ENCODE measurements around the gene NOC2L. TPM values are rescaled to one million over a fixed set of nuclear protein-coding genes. Genes with fewer than 3 reads are reported as not detected.
"Not testable (repeated sequence)": the region's sequence is repeated elsewhere in the genome, so short reads cannot be mapped to it uniquely, and the experiment has no call there.

The NOC2L gene
- total and polyA plus RNA-seq, 7 experiments from 2014 or later: 46.6 to 88.3 (median 67.9) TPM

DNA sequence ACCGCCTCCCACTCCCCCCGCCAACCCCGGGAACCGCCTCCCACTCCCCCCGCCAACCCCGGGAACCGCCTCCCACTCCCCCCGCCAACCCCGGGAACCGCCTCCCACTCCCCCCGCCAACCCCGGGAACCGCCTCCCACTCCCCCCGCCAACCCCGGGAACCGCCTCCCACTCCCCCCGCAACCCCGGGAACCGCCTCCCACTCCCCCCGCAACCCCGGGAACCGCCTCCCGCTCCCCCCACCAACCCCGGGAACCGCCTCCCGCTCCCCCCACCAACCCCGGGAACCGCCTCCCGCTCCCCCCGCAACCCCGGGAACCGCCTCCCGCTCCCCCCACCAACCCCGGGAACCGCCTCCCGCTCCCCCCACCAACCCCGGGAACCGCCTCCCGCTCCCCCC is 17.7 kb upstream of the NOC2L start:
- H3K9me3 Mint-ChIP-seq; H3K4me1 Mint-ChIP-seq; H3K27ac ChIP-seq (ENCODE audit: low read depth, low read length); H3K27me3 ChIP-seq (ENCODE audit: control insufficient read depth in 2 of 2, insufficient read depth in 2 of 2, low read length in 2 of 2); H3K27ac Mint-ChIP-seq; H3K9me3 ChIP-seq (ENCODE audit: control insufficient read depth in 2 of 3, low read length in 3 of 3); H3K4me3 Mint-ChIP-seq; H3K36me3 Mint-ChIP-seq; ATAC-seq; H3K36me3 ChIP-seq (ENCODE audit: control insufficient read depth in 2 of 3, insufficient read depth in 3 of 3, low read length in 3 of 3); H3K4me3 ChIP-seq (ENCODE audit: low read length): not testable (repeated sequence)
- DNase-seq: peak in 1 of 9 donors; percentile 6
- ChIA-PET CTCF (interaction anchor here (1.1 to 1.9 kb wide), 3 partner anchors 10 to 107 kb away, joined by 5 to 17 read pairs (median 8); partner anchors contain the start of gene PLEKHN1), POLR2A (interaction anchor here (0.8 kb wide), 1 partner anchor 63 kb away, joined by 3 read pairs; no protein-coding TSS in a partner anchor)
- intact Hi-C loops (cut with micrococcal nuclease): loop anchor here (1.0 to 2.0 kb wide), 4 partner anchors 16 to 108 kb away; partner anchors contain the start of gene KLHL17 (in 1 of the 2)
- peaks cover 0 to 10% of the 10 kb centered on the region in 2 donors for H3K4me1 ChIP-seq (ENCODE audit: control insufficient read depth in 2 of 2, insufficient read depth in 2 of 2, low read length in 2 of 2)
- H3K27me3 Mint-ChIP-seq: peaks cover 0 to 16% (median 9%) of the 10 kb centered on the region in 5 donors

DNA sequence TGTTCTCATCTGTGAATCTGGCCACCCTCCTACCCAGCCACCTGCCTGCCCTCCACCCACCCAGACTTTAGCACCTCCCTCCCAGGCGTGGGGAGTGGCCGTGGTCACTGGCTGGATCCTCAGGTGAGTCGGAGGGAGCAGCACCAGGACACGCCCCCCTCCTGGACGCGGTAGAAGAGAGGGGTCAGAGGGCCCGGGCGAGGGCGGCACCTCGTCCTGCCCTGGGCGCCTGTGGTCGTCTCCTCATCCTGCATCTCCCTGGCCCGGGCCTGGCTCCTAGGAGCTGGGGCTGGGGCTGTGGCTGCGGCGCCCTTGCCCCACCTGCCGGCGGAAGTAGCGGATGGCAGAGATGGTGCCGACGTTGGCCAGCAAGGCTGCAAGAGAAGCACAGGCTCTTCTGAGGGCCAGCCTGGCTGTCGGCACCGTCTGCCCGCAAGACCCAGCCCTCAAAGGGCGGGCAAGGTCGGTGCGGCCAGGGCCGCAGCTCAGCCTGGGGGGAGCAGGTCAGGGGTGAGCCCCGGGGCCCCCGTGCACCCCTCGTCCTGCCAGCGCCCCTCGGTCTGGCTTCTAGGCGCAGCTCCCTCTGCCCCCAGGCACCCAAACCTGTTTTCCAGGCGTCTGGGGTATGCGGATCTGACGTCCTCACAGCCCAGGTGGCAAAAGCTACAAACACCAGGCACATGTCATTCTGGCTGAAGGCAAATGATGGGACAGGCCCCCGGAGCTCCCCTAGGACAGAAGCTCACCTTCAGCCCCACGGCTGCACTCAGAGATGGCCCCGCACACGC is 17.0 kb upstream of the NOC2L start:
- peak; percentile 39 to 72 (median 63) for DNase-seq
- Mint-ChIP-seq H3K27me3 (peaks cover 0 to 16% (median 9%) of the 10 kb centered on the region in 5 donors), H3K9me3 (peaks cover 0 to 2% (median 0%) of the 10 kb centered on the region in 11 donors), H3K4me1 (peaks cover 0 to 8% (median 4%) of the 10 kb centered on the region in 7 donors), H3K27ac (no peak overlapping the region), H3K4me3 (peak overlapping the region in 6 of 10 donors; percentile 9 to 54 (median 21)), H3K36me3 (no peaks in the 10 kb centered on the region)
- Histone ChIP-seq H3K9me3 (ENCODE audit: control insufficient read depth in 2 of 3, low read length in 3 of 3) (no peaks in the 10 kb centered on the region), H3K4me3 (ENCODE audit: low read length) (peak overlapping the region; percentile 44), H3K4me1 (ENCODE audit: control insufficient read depth in 2 of 2, insufficient read depth in 2 of 2, low read length in 2 of 2) (peaks cover 0 to 10% of the 10 kb centered on the region in 2 donors), H3K27me3 (ENCODE audit: control insufficient read depth in 2 of 2, insufficient read depth in 2 of 2, low read length in 2 of 2) (peaks cover 0 to 3% of the 10 kb centered on the region in 2 donors), H3K36me3 (ENCODE audit: control insufficient read depth in 2 of 3, insufficient read depth in 3 of 3, low read length in 3 of 3) (no peaks in the 10 kb centered on the region), H3K27ac (ENCODE audit: low read depth, low read length) (no peak overlapping the region)
- POLR2A ChIA-PET: interaction anchor here (0.8 kb wide), 1 partner anchor 64 kb away, joined by 3 read pairs; no protein-coding TSS in a partner anchor
- CTCF ChIA-PET: interaction anchor here (0.7 to 1.9 kb wide), 5 partner anchors 9 to 107 kb away, joined by 3 to 17 read pairs (median 5); partner anchors contain the start of gene PLEKHN1
- intact Hi-C loops (cut with micrococcal nuclease): loop anchor here (1.0 to 2.0 kb wide), 4 partner anchors 15 to 107 kb away; partner anchors contain the start of gene KLHL17 (in 1 of the 2)
- peak; percentile 80 for ATAC-seq

DNA sequence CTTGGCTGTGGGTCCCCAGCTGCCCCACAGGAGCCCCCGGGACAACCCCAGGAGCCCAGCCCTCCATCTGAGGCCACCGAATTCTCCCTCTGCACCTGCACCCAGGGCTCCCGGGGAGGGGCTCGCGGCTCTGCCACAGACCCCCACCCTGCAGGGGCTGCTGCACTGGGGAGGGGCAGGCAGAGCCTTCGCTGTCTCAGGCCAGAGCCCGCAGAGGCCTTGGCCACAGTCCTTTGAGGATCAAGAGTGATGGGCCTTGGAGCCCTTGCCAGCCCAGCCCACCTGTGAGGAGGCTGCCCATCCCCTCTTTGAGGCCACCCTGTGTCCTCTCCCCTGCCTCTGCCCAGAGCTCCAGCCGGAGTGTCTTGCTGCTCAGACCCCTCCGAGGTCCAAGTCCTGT is 16.3 kb upstream of the NOC2L start:
- no peaks in the 10 kb centered on the region for H3K36me3 ChIP-seq (ENCODE audit: control insufficient read depth in 2 of 3, insufficient read depth in 3 of 3, low read length in 3 of 3)
- POLR2A ChIA-PET: no interaction called here
- Mint-ChIP-seq H3K9me3 (peaks cover 0 to 2% (median 0%) of the 10 kb centered on the region in 11 donors), H3K36me3 (no peaks in the 10 kb centered on the region), H3K4me3 (peak overlapping the region in 2 of 10 donors; percentile 9 to 21), H3K27me3 (peaks cover 0 to 16% (median 9%) of the 10 kb centered on the region in 5 donors), H3K4me1 (peaks cover 0 to 8% (median 4%) of the 10 kb centered on the region in 7 donors), H3K27ac (no peak overlapping the region)
- H3K4me1 ChIP-seq (ENCODE audit: control insufficient read depth in 2 of 2, insufficient read depth in 2 of 2, low read length in 2 of 2): peaks cover 0 to 10% of the 10 kb centered on the region in 2 donors
- intact Hi-C loops (cut with micrococcal nuclease): no loop called here
- peak in 1 of 9 donors; percentile 6 for DNase-seq
- no peak overlapping the region for H3K4me3 ChIP-seq (ENCODE audit: low read length)
- CTCF ChIA-PET: interaction anchor here (0.7 to 1.9 kb wide), 4 partner anchors 70 to 106 kb away, joined by 3 to 17 read pairs (median 4); no protein-coding TSS in a partner anchor
- H3K27me3 ChIP-seq (ENCODE audit: control insufficient read depth in 2 of 2, insufficient read depth in 2 of 2, low read length in 2 of 2): peaks cover 0 to 3% of the 10 kb centered on the region in 2 donors
- ATAC-seq: no peak
- H3K9me3 ChIP-seq (ENCODE audit: control insufficient read depth in 2 of 3, low read length in 3 of 3): no peaks in the 10 kb centered on the region
- no peak overlapping the region for H3K27ac ChIP-seq (ENCODE audit: low read depth, low read length)

DNA sequence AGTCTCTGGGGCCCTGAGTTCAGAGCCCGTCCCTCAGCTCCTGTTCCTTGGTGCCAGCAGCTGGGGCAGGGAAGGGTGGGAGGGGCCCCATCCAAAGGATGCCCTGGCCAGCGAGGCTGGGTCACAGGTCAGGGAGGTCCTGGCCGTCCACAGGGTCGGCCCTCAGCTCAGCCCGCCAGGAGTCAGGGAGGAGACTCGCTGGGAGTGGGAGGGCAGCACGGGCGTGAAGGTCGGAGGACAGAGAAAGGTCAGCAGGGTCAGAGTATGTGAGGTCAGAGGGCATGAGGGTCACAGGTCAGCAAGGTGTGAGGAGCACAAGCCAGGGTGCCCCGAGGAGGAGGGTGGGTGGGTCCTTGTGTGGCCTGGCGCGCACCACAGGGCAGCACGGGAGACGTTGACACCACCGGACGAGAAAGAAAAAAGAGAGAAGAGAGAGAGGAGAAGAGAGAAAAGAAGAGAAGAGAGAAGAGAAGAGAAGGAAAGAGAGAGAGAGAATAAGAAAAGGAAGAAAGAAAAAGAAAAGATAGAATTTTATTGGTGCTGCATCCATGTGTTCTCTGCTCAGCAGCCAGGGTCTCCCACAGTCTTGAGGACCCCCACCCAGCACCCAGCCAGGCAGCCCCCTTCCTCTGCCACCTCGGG is 15.8 kb upstream of the NOC2L start:
- CTCF ChIA-PET: interaction anchor here (0.6 to 1.9 kb wide), 3 partner anchors 51 to 105 kb away, joined by 3 to 17 read pairs (median 5); no protein-coding TSS in a partner anchor
- ATAC-seq (no peak), DNase-seq (peak in 1 of 9 donors; percentile 8)
- peaks cover 0 to 10% of the 10 kb centered on the region in 2 donors for H3K4me1 ChIP-seq (ENCODE audit: control insufficient read depth in 2 of 2, insufficient read depth in 2 of 2, low read length in 2 of 2)
- Mint-ChIP-seq H3K4me1 (peaks cover 0 to 8% (median 4%) of the 10 kb centered on the region in 7 donors), H3K27me3 (peaks cover 0 to 16% (median 9%) of the 10 kb centered on the region in 5 donors), H3K9me3 (peaks cover 0 to 2% (median 0%) of the 10 kb centered on the region in 11 donors), H3K4me3 (no peak overlapping the region), H3K36me3 (no peaks in the 10 kb centered on the region), H3K27ac (no peak overlapping the region)
- POLR2A ChIA-PET: no interaction called here
- H3K27me3 ChIP-seq (ENCODE audit: control insufficient read depth in 2 of 2, insufficient read depth in 2 of 2, low read length in 2 of 2): peaks cover 0 to 3% of the 10 kb centered on the region in 2 donors
- H3K9me3 ChIP-seq (ENCODE audit: control insufficient read depth in 2 of 3, low read length in 3 of 3): no peaks in the 10 kb centered on the region
- no peaks in the 10 kb centered on the region for H3K36me3 ChIP-seq (ENCODE audit: control insufficient read depth in 2 of 3, insufficient read depth in 3 of 3, low read length in 3 of 3)
- no peak overlapping the region for H3K4me3 ChIP-seq (ENCODE audit: low read length)
- intact Hi-C loops (cut with micrococcal nuclease): no loop called here
- H3K27ac ChIP-seq (ENCODE audit: low read depth, low read length): no peak overlapping the region

DNA sequence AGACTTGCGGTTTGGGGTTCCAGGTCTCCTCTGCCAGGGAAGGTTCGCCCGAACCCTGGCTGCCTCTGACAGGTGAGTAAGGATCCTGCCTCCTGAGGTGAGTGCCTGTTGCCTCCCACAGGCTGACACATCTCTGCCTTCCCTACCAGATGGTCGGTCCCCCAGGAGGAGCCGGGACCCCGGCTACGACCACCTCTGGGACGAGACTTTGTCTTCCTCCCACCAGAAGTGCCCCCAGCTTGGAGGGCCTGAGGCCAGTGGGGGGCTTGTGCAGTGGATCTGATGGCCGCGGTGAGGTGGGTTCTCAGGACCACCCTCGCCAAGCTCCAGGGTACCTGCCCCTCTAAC is 15.2 kb upstream of the NOC2L start:
- Histone ChIP-seq H3K27me3 (ENCODE audit: control insufficient read depth in 2 of 2, insufficient read depth in 2 of 2, low read length in 2 of 2) (peaks cover 0 to 3% of the 10 kb centered on the region in 2 donors), H3K27ac (ENCODE audit: low read depth, low read length) (no peak overlapping the region), H3K9me3 (ENCODE audit: control insufficient read depth in 2 of 3, low read length in 3 of 3) (no peaks in the 10 kb centered on the region), H3K4me1 (ENCODE audit: control insufficient read depth in 2 of 2, insufficient read depth in 2 of 2, low read length in 2 of 2) (peaks cover 0 to 10% of the 10 kb centered on the region in 2 donors), H3K36me3 (ENCODE audit: control insufficient read depth in 2 of 3, insufficient read depth in 3 of 3, low read length in 3 of 3) (no peaks in the 10 kb centered on the region), H3K4me3 (ENCODE audit: low read length) (no peak overlapping the region)
- intact Hi-C loops (cut with micrococcal nuclease): no loop called here
- no peaks in the 10 kb centered on the region for H3K36me3 Mint-ChIP-seq
- DNase-seq (no peak), ATAC-seq (no peak)
- H3K27ac Mint-ChIP-seq: no peak overlapping the region
- CTCF ChIA-PET: interaction anchor here (0.6 kb wide), 1 partner anchor 52 kb away, joined by 3 read pairs; no protein-coding TSS in a partner anchor
- peaks cover 0 to 4% (median 0%) of the 10 kb centered on the region in 11 donors for H3K9me3 Mint-ChIP-seq
- POLR2A ChIA-PET: no interaction called here
- H3K27me3 Mint-ChIP-seq: peaks cover 0 to 16% (median 14%) of the 10 kb centered on the region in 5 donors
- peaks cover 0 to 8% (median 4%) of the 10 kb centered on the region in 7 donors for H3K4me1 Mint-ChIP-seq
- H3K4me3 Mint-ChIP-seq: no peak overlapping the region

DNA sequence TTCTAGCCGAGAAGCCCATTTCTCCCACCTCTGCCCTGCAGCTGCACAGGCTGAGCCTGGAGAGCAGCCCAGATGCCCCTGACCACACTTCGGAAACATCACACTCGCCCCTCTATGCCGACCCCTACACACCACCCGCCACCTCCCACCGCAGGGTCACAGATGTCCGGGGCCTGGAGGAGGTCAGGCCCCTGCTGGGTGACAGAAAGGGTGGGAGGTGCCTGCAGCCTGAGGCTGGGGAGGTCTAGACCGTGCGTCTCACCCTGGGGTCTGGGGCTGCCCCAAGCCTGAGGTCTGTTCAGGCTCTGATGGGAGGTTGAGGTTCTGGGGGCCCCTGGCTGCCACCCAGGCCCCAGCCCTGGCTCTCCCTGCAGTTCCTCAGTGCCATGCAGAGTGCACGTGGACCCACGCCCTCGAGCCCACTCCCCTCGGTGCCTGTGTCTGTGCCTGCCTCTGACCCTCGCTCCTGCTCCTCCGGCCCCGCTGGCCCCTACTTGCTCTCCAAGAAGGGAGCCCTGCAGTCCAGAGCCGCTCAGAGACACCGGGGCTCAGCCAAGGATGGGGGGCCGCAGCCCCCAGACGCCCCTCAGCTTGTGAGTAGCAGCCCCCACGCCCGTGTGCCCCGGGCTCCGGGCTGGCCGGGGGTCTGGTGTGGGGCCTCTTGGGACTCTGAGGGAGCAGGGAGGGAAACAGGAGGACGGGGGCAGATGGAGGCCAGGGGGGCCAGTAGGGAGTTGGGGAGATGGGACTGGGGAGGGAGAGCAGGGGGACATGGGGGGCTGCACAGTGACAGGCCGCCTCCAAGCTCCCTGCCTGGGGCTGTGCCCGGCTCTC is 14.6 kb upstream of the NOC2L start:
- no peak for ATAC-seq
- Mint-ChIP-seq H3K27ac (peak overlapping the region in 1 of 9 donors; percentile 17), H3K4me1 (peaks cover 0 to 8% (median 4%) of the 10 kb centered on the region in 7 donors), H3K4me3 (no peak overlapping the region), H3K27me3 (peaks cover 0 to 19% (median 15%) of the 10 kb centered on the region in 5 donors), H3K9me3 (peaks cover 0 to 4% (median 0%) of the 10 kb centered on the region in 11 donors), H3K36me3 (no peaks in the 10 kb centered on the region)
- Histone ChIP-seq H3K27me3 (ENCODE audit: control insufficient read depth in 2 of 2, insufficient read depth in 2 of 2, low read length in 2 of 2) (peaks cover 0 to 3% of the 10 kb centered on the region in 2 donors), H3K27ac (ENCODE audit: low read depth, low read length) (no peak overlapping the region), H3K9me3 (ENCODE audit: control insufficient read depth in 2 of 3, low read length in 3 of 3) (no peaks in the 10 kb centered on the region), H3K4me1 (ENCODE audit: control insufficient read depth in 2 of 2, insufficient read depth in 2 of 2, low read length in 2 of 2) (peaks cover 0 to 10% of the 10 kb centered on the region in 2 donors), H3K4me3 (ENCODE audit: low read length) (no peak overlapping the region), H3K36me3 (ENCODE audit: control insufficient read depth in 2 of 3, insufficient read depth in 3 of 3, low read length in 3 of 3) (no peaks in the 10 kb centered on the region)
- ChIA-PET CTCF (no interaction called here), POLR2A (no interaction called here)
- intact Hi-C loops (cut with micrococcal nuclease): no loop called here
- DNase-seq: peak in 1 of 9 donors; percentile 6
